ENCODE measurements around the gene CRABP1. TPM values are rescaled to one million over a fixed set of nuclear protein-coding genes. Genes with fewer than 3 reads are reported as not detected.

CRABP1 gene
- total RNA-seq, 1 experiment from 2014 or later: 0.47 TPM

DNA sequence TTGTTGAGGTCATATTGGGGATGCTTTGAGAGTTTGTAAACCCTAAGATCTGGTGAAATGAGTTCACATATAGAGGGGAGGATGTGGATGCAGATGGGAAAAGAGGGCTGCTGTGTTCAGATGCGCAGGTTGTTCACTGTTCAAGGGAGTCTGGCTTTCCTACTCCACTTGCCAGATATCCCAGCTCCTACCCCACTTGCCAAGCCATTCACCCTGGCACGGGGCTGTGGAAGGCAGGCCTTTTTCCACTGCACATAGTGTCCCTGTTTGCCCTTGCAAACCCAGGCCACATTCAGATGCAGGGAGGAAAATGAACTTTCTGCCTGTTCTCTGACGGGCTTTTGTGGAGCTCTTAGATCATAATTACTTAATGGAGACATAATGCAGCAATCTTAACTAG is 29.0 kb downstream of the CRABP1 start:
- RAD21 ChIA-PET (ENCODE audit: low non-redundant PET in 1 of 2, low total read pairs in 2 of 2, uncharacterized antibody in 2 of 2, unreplicated experiment in 2 of 2): no interaction called here
- Histone ChIP-seq H2AFZ (ENCODE audit: low read depth, low read length, poor library complexity, severe bottlenecking) (no peak overlapping the region), H3K9me3 (ENCODE audit: control insufficient read depth in 1 of 2, insufficient read depth in 1 of 2, low read depth in 1 of 2, low read length in 2 of 2) (no peaks in the 10 kb centered on the region), H3K4me3 (replicated peaks in 1 of 2; ENCODE audit: low read depth in 1 of 2, low read length in 2 of 2) (no peak overlapping the region), H3K4me2 (ENCODE audit: low read length) (no peak overlapping the region), H3K27ac (ENCODE audit: low read depth, low read length) (no peak overlapping the region), H3K9ac (ENCODE audit: low read length) (no peak overlapping the region), H3K9me2 (ENCODE audit: insufficient read depth) (no peaks in the 10 kb centered on the region), H4K20me1 (ENCODE audit: insufficient read depth) (no peaks in the 10 kb centered on the region), H3K4me1 (ENCODE audit: control insufficient read depth in 1 of 2, insufficient read depth in 2 of 2, low read length in 2 of 2) (peaks cover 6 to 12% of the 10 kb centered on the region in 2 experiments; a peak in 3 of 4 replicates), H3K79me2 (ENCODE audit: insufficient read depth, low read length) (no peaks in the 10 kb centered on the region), H3K36me3 (ENCODE audit: control insufficient read depth in 1 of 2, insufficient read depth in 2 of 2, low read length in 2 of 2) (no peaks in the 10 kb centered on the region), H3K27me3 (ENCODE audit: insufficient read depth, low read length) (no peaks in the 10 kb centered on the region)
- no peak for ATAC-seq
- no peak for TF ChIP-seq EZH2phosphoT487 (IDR thresholded peaks at IDR 0.05; ENCODE audit: borderline replicate concordance)
- no peak for TF ChIP-seq ELF1 (IDR thresholded peaks at IDR 0.05; ENCODE audit: borderline replicate concordance, low read depth)
- TF ChIP-seq CBX3 (IDR thresholded peaks at IDR 0.05; ENCODE audit: low read depth): no peak
- TF ChIP-seq EZH2 (IDR thresholded peaks at IDR 0.05): no peak
- no peak for TF ChIP-seq TCF7L2 (IDR thresholded peaks at IDR 0.05; ENCODE audit: borderline replicate concordance, extremely low read depth, insufficient read depth, insufficient read length)
- no peak for TF ChIP-seq YY1 (IDR thresholded peaks at IDR 0.05; ENCODE audit: extremely low read depth, insufficient replicate concordance, low read depth, low read length)
- TF ChIP-seq, protein P1, sequence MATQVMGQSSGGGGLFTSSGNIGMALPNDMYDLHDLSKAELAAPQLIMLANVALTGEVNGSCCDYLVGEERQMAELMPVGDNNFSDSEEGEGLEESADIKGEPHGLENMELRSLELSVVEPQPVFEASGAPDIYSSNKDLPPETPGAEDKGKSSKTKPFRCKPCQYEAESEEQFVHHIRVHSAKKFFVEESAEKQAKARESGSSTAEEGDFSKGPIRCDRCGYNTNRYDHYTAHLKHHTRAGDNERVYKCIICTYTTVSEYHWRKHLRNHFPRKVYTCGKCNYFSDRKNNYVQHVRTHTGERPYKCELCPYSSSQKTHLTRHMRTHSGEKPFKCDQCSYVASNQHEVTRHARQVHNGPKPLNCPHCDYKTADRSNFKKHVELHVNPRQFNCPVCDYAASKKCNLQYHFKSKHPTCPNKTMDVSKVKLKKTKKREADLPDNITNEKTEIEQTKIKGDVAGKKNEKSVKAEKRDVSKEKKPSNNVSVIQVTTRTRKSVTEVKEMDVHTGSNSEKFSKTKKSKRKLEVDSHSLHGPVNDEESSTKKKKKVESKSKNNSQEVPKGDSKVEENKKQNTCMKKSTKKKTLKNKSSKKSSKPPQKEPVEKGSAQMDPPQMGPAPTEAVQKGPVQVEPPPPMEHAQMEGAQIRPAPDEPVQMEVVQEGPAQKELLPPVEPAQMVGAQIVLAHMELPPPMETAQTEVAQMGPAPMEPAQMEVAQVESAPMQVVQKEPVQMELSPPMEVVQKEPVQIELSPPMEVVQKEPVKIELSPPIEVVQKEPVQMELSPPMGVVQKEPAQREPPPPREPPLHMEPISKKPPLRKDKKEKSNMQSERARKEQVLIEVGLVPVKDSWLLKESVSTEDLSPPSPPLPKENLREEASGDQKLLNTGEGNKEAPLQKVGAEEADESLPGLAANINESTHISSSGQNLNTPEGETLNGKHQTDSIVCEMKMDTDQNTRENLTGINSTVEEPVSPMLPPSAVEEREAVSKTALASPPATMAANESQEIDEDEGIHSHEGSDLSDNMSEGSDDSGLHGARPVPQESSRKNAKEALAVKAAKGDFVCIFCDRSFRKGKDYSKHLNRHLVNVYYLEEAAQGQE (IDR thresholded peaks at IDR 0.05; ENCODE audit: low read depth): no peak
- TF ChIP-seq RAD21 (IDR thresholded peaks at IDR 0.05; ENCODE audit: low read depth): no peak
- TF ChIP-seq EGR1 (IDR thresholded peaks at IDR 0.05; ENCODE audit: low read depth): no peak
- no peak for TF ChIP-seq JUND (IDR thresholded peaks at IDR 0.05)
- TF ChIP-seq, protein P2, sequence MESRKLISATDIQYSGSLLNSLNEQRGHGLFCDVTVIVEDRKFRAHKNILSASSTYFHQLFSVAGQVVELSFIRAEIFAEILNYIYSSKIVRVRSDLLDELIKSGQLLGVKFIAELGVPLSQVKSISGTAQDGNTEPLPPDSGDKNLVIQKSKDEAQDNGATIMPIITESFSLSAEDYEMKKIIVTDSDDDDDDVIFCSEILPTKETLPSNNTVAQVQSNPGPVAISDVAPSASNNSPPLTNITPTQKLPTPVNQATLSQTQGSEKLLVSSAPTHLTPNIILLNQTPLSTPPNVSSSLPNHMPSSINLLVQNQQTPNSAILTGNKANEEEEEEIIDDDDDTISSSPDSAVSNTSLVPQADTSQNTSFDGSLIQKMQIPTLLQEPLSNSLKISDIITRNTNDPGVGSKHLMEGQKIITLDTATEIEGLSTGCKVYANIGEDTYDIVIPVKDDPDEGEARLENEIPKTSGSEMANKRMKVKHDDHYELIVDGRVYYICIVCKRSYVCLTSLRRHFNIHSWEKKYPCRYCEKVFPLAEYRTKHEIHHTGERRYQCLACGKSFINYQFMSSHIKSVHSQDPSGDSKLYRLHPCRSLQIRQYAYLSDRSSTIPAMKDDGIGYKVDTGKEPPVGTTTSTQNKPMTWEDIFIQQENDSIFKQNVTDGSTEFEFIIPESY (IDR thresholded peaks at IDR 0.05; ENCODE audit: extremely low read depth, insufficient replicate concordance, low read length): no peak
- TF ChIP-seq POLR2A (IDR thresholded peaks at IDR 0.05; ENCODE audit: borderline replicate concordance, extremely low read depth, insufficient read depth, insufficient read length): no peak
- CTCF ChIA-PET: no interaction called here
- no TSS peak for BruUV-seq (replicated peaks)
- intact Hi-C loops (cut with micrococcal nuclease): no loop called here
- DNase-seq (ENCODE audit: low read depth, low spot score): no peak
- POLR2A ChIA-PET: no interaction called here

Data from HCT116 (cell line).